ENCODE measurements around the gene CPEB3.
"Not testable (repeated sequence)": the region's sequence is repeated elsewhere in the genome, so short reads cannot be mapped to it uniquely, and the experiment has no call there.

Gene CPEB3

DNA sequence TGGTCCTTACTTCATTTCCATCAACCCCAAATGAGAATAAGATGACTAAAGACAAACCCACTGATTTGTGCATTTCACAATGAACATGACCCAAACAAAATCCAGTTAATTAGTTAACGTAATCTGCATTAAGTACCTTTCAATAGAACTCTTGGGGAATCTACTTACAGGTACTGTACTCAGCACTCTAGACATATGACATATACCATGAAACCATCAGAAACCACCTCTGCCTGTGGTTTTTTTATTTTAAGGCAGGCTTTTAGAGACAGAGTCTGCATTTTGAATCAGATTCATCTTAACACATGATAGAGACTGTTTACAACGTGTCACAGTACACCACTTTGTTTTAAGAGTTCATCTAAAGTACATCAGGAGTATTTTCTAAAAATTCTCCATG is 198.9 kb downstream of the CPEB3 start:
- no peak for DNase-seq

DNA sequence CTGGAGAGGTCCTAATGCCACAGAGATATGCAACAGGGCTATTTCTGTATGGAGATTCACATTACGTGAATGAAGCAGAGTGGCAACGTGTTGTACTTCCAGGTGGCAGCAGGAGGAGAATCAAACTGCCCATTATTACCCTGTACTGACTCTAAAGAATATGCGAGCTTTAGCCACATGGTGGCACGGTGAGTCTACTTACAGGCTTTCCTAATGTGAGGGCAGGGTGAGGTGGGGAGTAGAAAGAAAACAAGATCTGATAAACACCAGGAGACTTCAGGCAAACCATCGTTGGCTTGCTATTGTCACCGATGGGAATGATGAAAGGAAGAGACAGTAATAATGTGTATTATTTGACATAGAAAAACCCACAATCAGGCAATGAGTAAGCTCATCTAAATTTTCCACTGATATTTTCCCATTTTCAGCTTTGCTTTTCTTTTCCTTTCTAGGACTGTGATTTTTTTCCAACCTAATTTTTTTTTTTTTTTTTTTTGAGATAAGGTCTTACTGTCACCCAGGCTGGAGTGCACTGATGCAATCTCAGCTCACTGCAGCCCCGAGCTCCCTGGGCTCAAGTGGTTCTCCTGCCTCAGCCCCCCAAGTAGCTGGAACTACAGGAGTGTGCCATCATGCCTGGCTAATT is 203.0 kb downstream of the CPEB3 start:
- peak in 1 of 2 experiments; percentile 80 for DNase-seq

DNA sequence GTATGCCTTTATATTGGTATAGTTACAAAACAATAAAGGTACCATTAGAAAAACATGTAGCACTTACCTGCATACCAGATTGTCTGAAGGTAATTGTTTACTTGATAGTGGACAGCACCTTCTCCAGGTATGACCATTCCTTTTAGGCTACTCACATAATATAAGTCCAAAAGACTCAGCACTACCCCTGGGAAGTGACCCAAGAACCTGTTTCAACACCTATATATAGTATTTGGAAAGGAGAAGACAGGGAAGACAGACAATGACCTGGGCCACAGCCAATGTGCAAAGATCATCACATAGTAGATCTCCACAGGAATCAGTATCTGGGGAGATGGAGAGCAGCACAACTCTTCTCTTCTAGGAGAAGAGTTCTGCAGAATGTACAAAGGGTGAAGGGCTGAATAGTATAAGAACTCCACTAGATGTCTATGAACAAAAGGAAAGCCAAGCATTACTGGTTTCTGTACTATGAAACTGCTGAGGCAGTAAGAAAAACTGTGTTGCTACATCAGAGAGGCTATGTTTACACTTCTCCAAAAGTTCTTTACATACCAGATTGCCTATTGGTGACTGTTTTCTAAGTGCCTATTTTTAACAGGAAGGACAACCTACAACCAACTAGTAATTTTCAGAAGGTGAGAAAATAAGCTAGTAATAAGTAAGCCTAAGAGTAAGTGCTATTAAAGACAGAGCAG is 208.1 kb downstream of the CPEB3 start:
- no peak for DNase-seq

- DNase-seq: no peak
These were observed 209.2 kb downstream of the CPEB3 start for GRCh38 chr10:92081641-92082040.

GRCh38 chr10:92080244-92080643 is 210.6 kb downstream of the CPEB3 start:
- no peak for DNase-seq

DNA sequence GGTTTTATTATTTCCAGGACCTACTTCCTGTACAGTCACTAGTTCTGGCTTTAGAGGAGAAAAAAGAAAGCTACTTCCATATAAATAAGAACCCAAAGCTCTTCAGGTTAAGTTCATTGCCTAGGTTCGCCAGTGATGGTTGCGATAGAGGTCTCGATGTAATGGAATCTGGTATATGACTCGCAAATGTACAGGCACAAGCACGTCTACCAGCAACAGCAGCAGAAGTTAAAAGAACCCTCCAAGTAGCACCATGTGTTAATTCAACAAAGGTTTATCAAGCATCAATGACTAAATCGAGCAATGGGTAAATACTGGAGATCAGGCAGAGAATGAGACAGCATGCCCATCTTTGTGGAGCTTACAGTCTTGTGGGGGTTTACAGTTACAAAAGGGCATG is 211.9 kb downstream of the CPEB3 start:
- no peak for DNase-seq

DNA sequence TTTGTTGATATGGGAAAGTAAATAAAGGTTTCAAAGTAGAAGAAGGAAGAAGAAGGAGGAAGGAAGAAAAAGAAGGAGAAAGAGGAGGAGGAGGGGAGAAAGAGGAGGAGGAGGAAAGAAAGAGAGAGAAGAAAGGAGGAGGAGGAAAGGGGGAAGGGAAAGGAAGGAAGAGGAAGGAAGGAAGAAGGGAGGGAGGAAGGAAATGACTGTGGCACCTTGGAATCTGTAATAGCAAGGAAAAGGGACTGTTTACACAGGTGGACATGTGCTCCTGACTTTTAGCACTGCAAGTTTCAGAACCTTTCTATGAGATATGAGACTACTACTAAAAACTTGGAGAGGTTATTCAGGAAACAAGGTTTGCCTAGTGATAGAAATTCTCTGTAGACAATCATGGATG is 214.2 kb downstream of the CPEB3 start:
- no peak for DNase-seq

DNA sequence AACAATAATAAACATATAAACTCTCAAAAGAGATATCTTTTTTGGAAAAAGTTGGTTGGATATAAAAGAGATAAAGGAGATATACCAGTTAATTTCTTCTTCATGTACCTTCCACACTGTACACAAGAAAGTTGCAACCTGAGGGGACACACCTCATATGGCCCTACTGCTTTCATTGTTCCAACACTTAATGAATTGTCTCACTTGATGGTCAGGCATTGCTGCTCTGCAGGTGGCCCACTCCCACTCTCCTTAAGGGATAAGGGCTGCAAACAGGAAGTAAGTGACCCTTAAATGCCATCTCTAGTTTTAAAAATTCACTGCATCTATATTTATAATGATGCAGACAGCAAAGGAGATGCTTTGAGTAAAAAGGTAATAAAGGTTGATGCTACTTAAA is 215.0 kb downstream of the CPEB3 start:
- DNase-seq: no peak

- no peak for DNase-seq
These were observed 216.6 kb downstream of the CPEB3 start for GRCh38 chr10:92074126-92074887.

DNA sequence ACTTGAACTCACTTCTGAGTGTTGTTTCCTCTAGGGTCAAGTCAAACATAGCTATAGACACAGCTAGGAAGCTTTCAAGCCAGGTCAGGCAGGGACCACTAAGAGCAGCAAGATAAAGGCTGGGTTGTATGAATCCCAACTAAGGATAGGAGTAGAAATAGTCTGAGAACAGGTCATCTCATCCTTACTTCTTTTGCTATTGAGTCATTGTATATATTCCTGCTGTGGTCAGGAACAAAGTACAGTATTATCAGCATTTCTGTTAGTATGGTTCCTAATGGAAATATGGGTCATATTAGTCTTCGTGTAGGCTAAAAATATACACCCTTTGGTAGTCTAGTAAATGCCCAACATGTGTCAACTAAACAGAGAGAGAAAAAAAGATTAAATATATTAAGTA is 222.0 kb downstream of the CPEB3 start:
- DNase-seq: no peak

- DNase-seq: no peak
These were observed 224.5 kb downstream of the CPEB3 start for GRCh38 chr10:92066386-92066785.

DNA sequence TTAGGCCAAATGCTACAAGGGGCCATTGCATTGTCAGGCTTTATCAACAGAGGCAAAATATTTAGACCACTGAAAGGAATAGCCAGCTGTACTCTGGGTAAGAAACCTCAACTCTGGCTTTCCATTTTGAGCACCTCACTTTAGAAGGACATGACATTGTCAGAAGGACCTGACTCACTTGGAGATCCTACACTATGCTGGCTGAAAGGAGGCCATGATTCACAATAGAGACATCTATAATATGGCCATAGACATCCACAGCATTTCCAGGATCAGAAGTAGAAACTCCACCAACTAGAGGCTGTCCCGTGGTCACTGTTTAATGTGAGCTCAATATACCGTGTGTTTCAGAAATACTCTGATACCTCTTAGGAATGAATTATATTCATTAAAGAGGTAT is 226.4 kb downstream of the CPEB3 start:
- DNase-seq: no peak

DNA sequence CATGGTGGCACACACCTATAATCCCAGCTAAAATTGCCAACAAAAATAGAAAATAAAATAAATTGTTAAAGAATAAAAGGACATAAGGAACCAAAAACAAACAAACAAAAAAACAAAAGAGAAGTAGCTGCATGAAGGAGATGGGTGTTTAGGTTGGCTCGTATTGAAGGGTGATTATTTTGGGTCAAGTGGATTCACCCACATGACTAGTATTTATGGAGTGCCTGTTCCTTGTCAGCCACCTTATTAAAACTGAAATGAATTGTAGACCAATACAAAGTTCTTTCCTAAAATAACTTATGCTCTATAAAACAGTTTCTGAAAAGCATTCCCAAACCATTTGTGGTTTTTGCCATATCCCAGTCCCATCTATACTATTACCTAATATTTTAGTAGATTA is 228.6 kb downstream of the CPEB3 start:
- DNase-seq: no peak

- DNase-seq: no peak
These were observed 236.1 kb downstream of the CPEB3 start for GRCh38 chr10:92054807-92055206.

DNA sequence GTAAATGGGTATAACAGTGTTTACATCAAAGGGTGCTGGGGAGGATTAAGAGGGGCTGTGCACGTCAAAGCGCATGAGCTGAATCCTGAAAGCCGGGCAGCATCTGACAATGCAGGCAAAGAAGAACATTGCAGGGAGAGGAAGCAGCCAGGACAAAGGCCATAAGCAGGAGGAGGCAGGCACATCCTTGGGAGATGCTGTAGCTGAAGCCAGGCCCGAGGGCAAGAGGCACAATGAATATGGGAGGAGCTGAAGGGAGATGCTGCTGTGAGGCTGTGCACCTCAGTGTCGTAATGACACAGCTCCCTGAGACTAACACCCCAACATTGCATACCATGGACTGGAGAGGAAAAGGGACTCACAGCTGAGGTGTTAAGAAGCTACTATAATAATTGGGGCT is 238.1 kb downstream of the CPEB3 start:
- DNase-seq: no peak

- DNase-seq: peak; percentile 46 to 69
These were observed 238.8 kb downstream of the CPEB3 start for GRCh38 chr10:92052088-92052487.

DNA sequence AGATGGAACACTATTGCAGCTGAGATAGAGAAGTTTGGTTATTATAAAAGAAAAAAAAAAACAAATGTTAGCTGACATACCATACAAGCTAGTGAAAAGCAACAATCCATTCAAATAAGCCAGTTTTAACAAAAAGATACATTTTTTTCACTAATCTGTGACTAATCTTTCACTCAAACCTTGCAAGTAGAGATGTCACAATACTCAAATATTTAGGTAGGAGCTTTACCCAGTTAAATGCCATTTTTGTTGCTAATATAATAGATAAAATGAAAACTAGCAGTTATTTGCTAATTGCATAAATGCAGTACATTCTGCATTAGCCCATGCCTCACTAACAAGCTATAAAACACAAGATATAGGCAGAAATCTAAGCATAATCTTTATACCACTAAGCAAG is 243.7 kb downstream of the CPEB3 start:
- no peak for DNase-seq

- DNase-seq: no peak
These were observed 245.2 kb downstream of the CPEB3 start for GRCh38 chr10:92045641-92046106.

GRCh38 chr10:92042541-92042940 is 248.3 kb downstream of the CPEB3 start:
- DNase-seq: no peak

- DNase-seq: no peak
These were observed 251.9 kb downstream of the CPEB3 start for GRCh38 chr10:92038949-92039348.

DNA sequence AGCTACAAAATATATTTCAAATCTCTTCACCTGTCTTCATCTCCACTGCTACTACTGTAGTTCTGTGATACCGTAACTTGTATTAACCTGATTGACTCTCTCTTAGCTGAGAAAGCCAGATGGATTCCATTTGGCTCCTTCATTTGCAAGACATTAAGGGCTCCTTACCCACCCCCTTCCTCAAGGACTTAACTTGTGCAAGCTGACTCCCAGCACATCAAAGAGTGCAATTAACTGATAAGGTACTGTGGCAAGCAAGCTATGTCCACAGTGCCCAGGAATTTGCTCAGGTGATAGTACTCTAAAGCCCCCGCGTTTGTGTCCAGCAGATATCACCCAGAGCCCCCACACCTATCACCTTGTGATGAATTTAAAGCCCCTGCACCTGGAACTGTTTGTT is 257.8 kb downstream of the CPEB3 start:
- not testable (repeated sequence) for DNase-seq

GRCh38 chr10:92031580-92031979 is 259.3 kb downstream of the CPEB3 start:
- no peak for DNase-seq

- DNase-seq: no peak
These were observed 263.7 kb downstream of the CPEB3 start for GRCh38 chr10:92027141-92027540.

DNA sequence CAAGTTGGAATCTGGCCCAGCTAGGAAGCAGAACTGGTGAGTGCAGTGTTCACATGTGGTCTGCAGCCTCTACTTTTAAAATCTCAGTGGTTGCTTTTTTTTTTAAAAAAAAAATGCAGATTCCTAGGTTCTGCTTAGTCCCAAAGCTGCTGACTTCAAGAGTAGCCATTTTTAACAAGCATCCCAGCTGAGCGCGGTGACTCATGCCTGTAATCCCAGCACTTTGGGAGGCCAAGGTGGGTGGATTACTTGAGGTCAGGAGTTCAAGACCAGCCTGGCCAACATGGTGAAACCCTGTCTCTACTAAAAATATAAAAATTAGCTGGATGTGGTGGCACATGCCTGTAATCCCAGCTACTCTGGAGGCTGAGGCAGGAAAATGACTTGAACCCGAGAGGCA is 265.5 kb downstream of the CPEB3 start:
- not testable (repeated sequence) for DNase-seq

Measured in cerebellar nuclear complex (tissue), 1 donor.